Daoy (cell line): ENCODE results near the gene PEAR1. TPM values are rescaled to one million over a fixed set of nuclear protein-coding genes. Genes with fewer than 3 reads are reported as not detected.

Experiments
- DNase-seq: peaks from one replicate; pipeline ENCODE4 v3.0.0-alpha.2; 2015; ENCODE audit warnings: low read depth
- total RNA-seq: library from RNA; depleted of rRNA; stranded (reverse); fragments of >200 nt; shearing (Covaris generic); gene quantifications from 2 replicates; pipeline ENCODE4 v1.2.3, GENCODE V29; 2014

The PEAR1 gene
- total RNA-seq, 1 experiment from 2014 or later: 0.06 TPM

GRCh38 chr1:156860628-156861423 is 32.7 kb upstream of the PEAR1 start, which contains the start of gene NTRK1:
Gene NTRK1 (plus strand): TSS chr1:156860865. CDS start chr1:156860935, 70 bp downstream.
- DNase-seq: peak; percentile 62

GRCh38 chr1:156862584-156862983 is 30.9 kb upstream of the PEAR1 start:
- DNase-seq: no peak

- no peak for DNase-seq
Observed at GRCh38 chr1:156862997-156863599, 30.4 kb upstream of the PEAR1 start.

DNA sequence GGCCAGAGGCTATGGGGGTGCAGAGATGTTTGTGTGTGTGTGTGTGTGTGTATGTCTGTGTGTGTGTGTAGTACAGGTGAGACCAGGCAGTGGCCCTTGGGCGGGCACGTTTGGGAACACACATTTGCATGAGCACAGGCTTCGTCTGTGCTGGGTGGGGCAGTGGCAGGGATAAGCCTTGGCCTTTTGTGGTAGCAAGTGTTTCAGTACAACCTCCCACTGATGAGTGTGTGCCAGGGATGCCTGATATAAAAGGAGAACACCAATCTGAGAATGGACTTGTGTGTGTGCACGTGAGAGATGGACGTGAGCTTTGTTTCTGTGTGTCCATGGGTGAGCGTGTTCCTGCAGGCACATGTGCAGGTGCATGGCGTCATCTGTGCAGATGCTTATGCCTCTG is 29.9 kb upstream of the PEAR1 start:
- DNase-seq: no peak

- DNase-seq: no peak
Observed at GRCh38 chr1:156864796-156865195, 28.7 kb upstream of the PEAR1 start.

DNA sequence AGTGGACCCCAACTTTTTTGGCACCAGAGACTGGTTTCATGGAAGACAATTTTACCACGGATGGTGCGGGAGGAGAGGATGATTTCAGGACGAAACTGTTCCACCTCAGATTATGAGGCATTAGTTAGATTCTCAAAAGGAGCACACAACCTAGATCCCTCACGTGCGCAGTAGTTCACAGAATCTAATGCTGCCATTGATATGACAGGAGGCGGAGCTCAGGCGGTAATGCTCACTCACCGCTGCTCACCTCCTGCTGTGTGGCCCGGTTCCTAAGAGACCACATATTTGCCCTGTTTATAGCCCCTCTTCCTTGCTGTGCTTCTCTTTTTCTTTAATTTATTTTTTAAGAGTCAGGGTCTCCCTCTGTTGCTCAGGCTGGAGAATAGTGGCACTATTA is 28.3 kb upstream of the PEAR1 start:
- DNase-seq: no peak

GRCh38 chr1:156865865-156866248 is 27.7 kb upstream of the PEAR1 start:
- no peak for DNase-seq

DNA sequence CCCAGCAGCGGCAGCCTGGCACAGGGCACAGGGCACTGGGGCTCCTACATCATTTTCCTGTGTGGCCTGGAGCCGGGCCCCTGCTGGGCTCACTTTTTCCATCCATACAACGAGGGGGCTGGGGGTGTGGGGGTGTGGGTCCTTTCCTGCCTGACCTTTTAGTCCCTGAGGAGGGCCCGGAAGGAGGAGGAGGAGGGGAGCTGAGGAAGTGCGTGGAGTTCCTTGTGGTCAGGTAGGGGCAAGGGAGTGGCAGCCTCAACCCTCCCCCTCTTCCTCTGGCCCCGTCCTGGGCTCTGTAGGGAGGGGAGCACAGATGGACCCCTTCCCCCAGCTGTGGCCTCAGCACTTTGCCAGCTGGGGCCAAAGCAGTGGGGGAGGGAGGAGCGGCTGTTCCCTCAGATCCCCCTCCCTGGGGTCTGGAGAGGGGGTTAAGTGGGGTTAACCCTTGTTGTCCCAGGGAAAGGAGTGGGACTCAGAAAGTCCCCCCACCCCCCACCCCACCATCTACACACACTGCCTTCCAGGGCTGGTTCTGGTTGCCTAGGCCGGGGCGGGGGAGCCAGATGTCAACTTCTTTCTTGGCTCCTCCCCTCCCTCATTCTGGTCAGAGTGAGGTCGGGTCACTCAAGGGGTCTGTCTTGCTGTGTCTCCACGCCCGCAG is 27.1 kb upstream of the PEAR1 start:
- DNase-seq: no peak

GRCh38 chr1:156868341-156868740 is 25.2 kb upstream of the PEAR1 start:
- DNase-seq: no peak

DNA sequence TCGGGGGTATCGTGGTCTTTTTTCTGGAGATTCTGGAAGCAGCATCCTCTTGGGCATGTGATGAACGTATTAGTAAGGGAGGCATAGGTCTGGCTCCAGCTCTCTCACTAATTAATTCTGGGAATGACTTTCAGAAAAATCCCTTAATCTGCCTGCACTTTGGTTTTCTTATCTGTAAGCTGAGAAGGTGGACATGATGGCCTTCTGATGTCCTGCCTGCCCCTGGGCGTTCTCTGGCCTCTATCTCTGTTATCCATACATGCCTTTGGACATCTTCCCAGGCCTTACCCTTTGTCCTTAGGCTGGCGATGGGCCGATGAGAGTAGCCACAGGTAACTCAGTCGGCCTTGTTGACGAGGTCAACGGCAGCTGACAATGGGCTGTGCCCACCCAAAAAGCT is 24.1 kb upstream of the PEAR1 start:
- no peak for DNase-seq

GRCh38 chr1:156873659-156874058 is 19.9 kb upstream of the PEAR1 start:
- DNase-seq: no peak

- DNase-seq: no peak
Observed at GRCh38 chr1:156874142-156874541, 19.4 kb upstream of the PEAR1 start.

DNA sequence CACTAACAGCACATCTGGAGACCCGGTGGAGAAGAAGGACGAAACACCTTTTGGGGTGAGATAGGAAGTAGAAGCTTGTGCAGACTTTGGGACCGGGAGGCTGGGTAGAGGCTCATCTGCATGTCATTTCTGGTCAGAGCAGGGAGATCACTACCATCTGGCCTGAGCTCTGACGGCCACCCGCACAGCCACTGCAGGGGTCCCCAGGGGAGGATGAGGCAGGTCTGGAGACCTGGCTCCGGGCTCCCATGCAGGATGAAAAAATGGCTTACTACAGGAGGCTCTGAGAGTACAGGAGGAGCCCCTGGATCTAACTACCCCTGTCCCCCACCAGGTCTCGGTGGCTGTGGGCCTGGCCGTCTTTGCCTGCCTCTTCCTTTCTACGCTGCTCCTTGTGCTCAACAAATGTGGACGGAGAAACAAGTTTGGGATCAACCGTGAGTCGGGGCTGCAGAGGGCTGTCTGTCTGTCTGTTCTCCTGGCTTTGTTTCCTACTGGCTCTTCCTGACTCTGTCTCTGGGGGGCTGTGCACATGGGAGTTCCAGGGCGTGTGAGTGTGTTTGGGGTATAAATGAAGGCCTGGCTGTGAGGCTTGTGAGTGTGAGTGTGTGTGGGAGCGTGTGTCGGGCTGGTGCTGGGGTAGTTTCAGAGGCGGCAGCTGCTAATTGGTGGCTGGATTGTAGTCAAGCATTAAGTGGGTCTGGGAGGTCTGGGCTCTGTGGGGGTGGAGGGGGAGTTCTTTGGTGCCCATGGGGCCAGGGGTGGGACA is 18.8 kb upstream of the PEAR1 start:
- DNase-seq: no peak

DNA sequence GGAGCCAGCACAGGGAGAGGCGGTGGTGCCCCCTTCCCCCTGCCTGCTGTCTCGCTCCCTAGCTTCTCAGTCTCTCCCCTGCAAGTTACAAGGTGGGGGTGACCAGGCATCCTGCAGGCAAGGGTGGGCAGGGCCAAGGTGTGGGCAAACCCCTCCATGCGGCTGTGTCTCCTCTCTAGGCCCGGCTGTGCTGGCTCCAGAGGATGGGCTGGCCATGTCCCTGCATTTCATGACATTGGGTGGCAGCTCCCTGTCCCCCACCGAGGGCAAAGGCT is 18.2 kb upstream of the PEAR1 start:
- no peak for DNase-seq

GRCh38 chr1:156876281-156876680 is 17.2 kb upstream of the PEAR1 start:
- DNase-seq: no peak

- DNase-seq: no peak
Observed at GRCh38 chr1:156877433-156878170, 15.9 kb upstream of the PEAR1 start.

- no peak for DNase-seq
Observed at GRCh38 chr1:156879876-156880275, 13.6 kb upstream of the PEAR1 start.

DNA sequence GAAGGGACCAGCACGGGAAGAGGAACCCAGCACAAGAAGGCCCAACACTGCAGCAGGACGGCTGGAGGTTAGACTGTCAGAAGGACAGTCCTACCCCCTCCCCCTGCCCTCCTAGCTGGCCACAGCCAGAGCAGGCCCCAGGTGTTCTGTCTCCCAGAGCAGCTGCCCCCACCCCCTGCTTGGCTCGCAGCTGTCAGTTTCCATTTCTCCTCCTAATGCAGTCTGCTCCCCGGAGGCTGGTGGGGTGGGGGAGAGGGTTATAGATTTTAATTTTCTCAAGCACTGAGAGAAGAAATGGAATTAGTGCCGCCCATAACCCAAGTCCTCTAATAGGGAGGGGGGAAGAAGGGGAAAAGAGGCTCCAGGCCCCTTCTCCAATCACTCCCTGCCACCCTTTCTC is 13.0 kb upstream of the PEAR1 start:
- no peak for DNase-seq

GRCh38 chr1:156881101-156881500 is 12.4 kb upstream of the PEAR1 start:
- DNase-seq: no peak

DNA sequence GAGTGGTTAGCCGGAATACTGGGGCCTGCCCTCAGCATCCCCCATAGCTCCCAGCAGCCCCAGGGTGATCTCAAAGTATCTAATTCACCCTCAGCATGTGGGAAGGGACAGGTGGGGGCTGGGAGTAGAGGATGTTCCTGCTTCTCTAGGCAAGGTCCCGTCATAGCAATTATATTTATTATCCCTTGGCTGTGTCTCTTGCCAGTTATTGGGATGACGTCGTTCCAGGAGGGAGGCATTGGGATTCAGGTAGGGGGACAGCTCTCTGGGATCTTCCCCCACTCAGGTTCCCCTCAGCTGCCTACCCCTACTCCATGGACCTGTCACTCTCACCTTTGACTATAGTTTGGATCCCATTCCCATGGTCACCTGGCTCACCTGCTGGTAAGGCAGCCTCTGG is 11.9 kb upstream of the PEAR1 start:
- DNase-seq: no peak

DNA sequence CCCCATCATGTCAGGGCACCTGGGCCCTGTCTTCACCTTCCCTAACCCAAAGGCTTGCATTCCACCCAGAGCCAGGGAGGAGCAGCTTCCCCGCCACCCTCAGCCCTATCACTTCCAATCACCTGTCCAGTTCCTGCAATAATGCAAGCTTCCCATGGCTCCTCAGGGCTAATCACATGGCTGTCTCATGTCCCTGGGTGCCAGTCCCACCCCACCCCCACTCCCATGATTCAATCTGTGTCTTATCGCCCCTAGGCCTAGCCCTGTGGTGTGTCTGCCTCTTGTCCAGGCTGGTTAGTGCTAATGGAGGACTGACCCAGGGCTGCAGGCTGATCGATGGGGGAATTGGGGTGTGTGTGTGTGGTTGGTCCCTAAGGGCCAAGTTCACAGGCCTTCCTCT is 11.0 kb upstream of the PEAR1 start:
- no peak for DNase-seq

DNA sequence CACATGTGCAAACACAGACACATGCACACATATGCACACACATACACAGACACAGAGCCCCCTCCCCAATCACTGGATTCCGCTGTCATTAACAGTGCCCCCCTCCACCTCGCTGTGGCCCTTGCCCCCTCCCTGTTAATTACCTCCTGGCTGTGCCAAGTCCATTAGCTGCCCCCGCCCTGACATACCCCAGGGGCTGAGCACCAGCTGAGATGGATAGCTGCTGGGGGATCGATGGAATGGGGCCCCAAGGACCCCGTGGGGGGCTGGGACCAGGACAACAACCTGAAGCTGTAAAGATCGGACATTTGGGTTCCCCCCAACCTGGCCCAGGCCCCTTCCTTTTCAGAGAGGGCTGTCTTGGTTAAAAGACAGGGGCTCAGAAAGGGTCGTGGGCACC is 9.6 kb upstream of the PEAR1 start:
- no peak for DNase-seq
